Upper lobe of left lung (tissue), 6 donors: ENCODE results near the gene CD2AP. TPM values are rescaled to one million over a fixed set of nuclear protein-coding genes. Genes with fewer than 3 reads are reported as not detected.

ENCODE experiments used
- ATAC-seq, 2 donors: fragments of 200-7000 bp; cut with Tn5 transposase; one replicate each; pipeline ENCODE4 v1.9.1; 2022; ENCODE audit warnings: mild to moderate bottlenecking in 2 of 2, moderate library complexity in 2 of 2; ENCODE audit not compliant: low FRiP score in 2 of 2
- DNase-seq, 2 donors: peaks; one replicate each; pipeline ENCODE4 v3.0.0-alpha.2; 2019 to 2020
- H3K27ac ChIP-seq, 4 donors: fragments of 200-600 bp; sonication (generic); one replicate each; pipeline ENCODE4 v1.5.1; 2016 to 2019
- H3K27me3 ChIP-seq, 4 donors: fragments of 200-600 bp; sonication (generic); one replicate each; pipeline ENCODE4 v1.5.1; 2017 to 2019
- H3K36me3 ChIP-seq, 4 donors: fragments of 200-600 bp; sonication (generic); one replicate each; pipeline ENCODE4 v1.5.1; 2016 to 2019
- H3K4me1 ChIP-seq, 4 donors: fragments of 200-600 bp; sonication (generic); one replicate each; pipeline ENCODE4 v1.5.1; 2018 to 2019
- H3K4me3 ChIP-seq, 4 donors: fragments of 200-600 bp; sonication (generic); one replicate each; pipeline ENCODE4 v1.5.1; 2017 to 2019; ENCODE audit warnings: mild to moderate bottlenecking in 2 of 4, moderate library complexity in 1 of 4
- H3K9me3 ChIP-seq, 4 donors: fragments of 200-600 bp; sonication (generic); one replicate each; pipeline ENCODE4 v1.5.1; 2018 to 2019
- CTCF ChIP-seq, 6 experiments: fragments of 450-650 bp in 4 of 6; fragments of 200-600 bp in 2 of 6; sonication (generic) in 2 of 6; IDR thresholded peaks; one replicate each; pipeline ENCODE4 v1.5.1; 2016 to 2019; ENCODE audit warnings: antibody characterized with exemption in 6 of 6
- EP300 ChIP-seq, 4 donors: sonication (generic); formaldehyde crosslinking; IDR thresholded peaks; one replicate each; pipeline ENCODE4 v1.5.1; 2017; ENCODE audit warnings: antibody characterized with exemption in 4 of 4, control low read depth in 2 of 4
- POLR2A ChIP-seq, 4 donors: fragments of 450-650 bp; IDR thresholded peaks; one replicate each; pipeline ENCODE4 v1.5.1; 2016 to 2017; ENCODE audit warnings: antibody characterized with exemption in 4 of 4, mild to moderate bottlenecking in 2 of 4
- POLR2AphosphoS5 ChIP-seq, 2 donors: sonication (generic); formaldehyde crosslinking; IDR thresholded peaks; one replicate each; pipeline ENCODE4 v1.5.1; 2017; ENCODE audit warnings: antibody characterized with exemption in 2 of 2
- WGBS, 2 donors: methylation state at CpG; one replicate each; pipeline ENCODE4 v1.1.5; 2017 to 2018; 5-methylcytosine and 5-hydroxymethylcytosine counted together
- total RNA-seq, 6 donors: library from RNA; depleted of rRNA in 4 of 6; stranded (reverse); fragments of >200 nt in 4 of 6; gene quantifications; one replicate each; pipeline versions ENCODE4 v1.1.0 to v1.2.1, GENCODE V29; 2016 to 2021
- donor health status: DM: no; HTN: no; CAD: no; lungs with moderate emphysema.
- donor health status: DM: no; HTN: yes; CAD: no; lungs with severe emphysema.

Gene CD2AP
- total RNA-seq, 6 donors from 2014 or later, result 22.0 to 86.5 (median 29.3) TPM

GRCh38 chr6:47492355-47492754 is 14.8 kb downstream of the CD2AP start:
- TF ChIP-seq CTCF (IDR thresholded peaks at IDR 0.05), result no peak
- TF ChIP-seq POLR2A (IDR thresholded peaks at IDR 0.05), result no peak
- no peak for TF ChIP-seq POLR2AphosphoS5 (IDR thresholded peaks at IDR 0.05)
- no peak for TF ChIP-seq EP300 (IDR thresholded peaks at IDR 0.05)
- DNase-seq (no peak), ATAC-seq (no peak)

GRCh38 chr6:47495207-47495606 is 17.6 kb downstream of the CD2AP start:
- Histone ChIP-seq H3K36me3 (no peaks in the 10 kb centered on the region), H3K27me3 (no peaks in the 10 kb centered on the region), H3K9me3 (no peaks in the 10 kb centered on the region), H3K27ac (no peak overlapping the region), H3K4me3 (no peak overlapping the region), H3K4me1 (peaks cover 0 to 12% (median 0%) of the 10 kb centered on the region in 4 donors)
- no peak for ATAC-seq
- no peak for TF ChIP-seq POLR2AphosphoS5 (IDR thresholded peaks at IDR 0.05)
- TF ChIP-seq CTCF (IDR thresholded peaks at IDR 0.05), result no peak
- TF ChIP-seq EP300 (IDR thresholded peaks at IDR 0.05), result no peak
- TF ChIP-seq POLR2A (IDR thresholded peaks at IDR 0.05), result no peak
- DNase-seq, result no peak
- 95 to 97% methylated on average over 8 of the region's 8 CpGs for WGBS, 2 donors

More at GRCh38 chr6:47492355-47492754, 14.8 kb downstream of the CD2AP start:
- peaks cover 0 to 11% (median 0%) of the 10 kb centered on the region in 4 donors for H3K4me1 ChIP-seq
- no peak overlapping the region for H3K27ac ChIP-seq
- WGBS, 2 donors, result 100% methylated on average over 2 of the region's 2 CpGs
- no peaks in the 10 kb centered on the region for H3K36me3 ChIP-seq
- H3K4me3 ChIP-seq, result no peak overlapping the region
- H3K27me3 ChIP-seq, result no peaks in the 10 kb centered on the region
- H3K9me3 ChIP-seq, result no peaks in the 10 kb centered on the region

- DNase-seq, result no peak
- Histone ChIP-seq H3K36me3 (no peaks in the 10 kb centered on the region), H3K9me3 (no peaks in the 10 kb centered on the region), H3K4me3 (no peak overlapping the region), H3K27me3 (no peaks in the 10 kb centered on the region), H3K4me1 (peaks cover 0 to 16% (median 2%) of the 10 kb centered on the region in 4 donors), H3K27ac (no peak overlapping the region)
- no peak for TF ChIP-seq POLR2AphosphoS5 (IDR thresholded peaks at IDR 0.05)
- ATAC-seq, result no peak
- 11 to 28% methylated on average over 2 of the region's 2 CpGs for WGBS, 2 donors
Measured at GRCh38 chr6:47495954-47496545, 18.5 kb downstream of the CD2AP start.

GRCh38 chr6:47496935-47497579 is 19.5 kb downstream of the CD2AP start:
- TF ChIP-seq EP300 (IDR thresholded peaks at IDR 0.05) (no peak), POLR2AphosphoS5 (IDR thresholded peaks at IDR 0.05) (no peak), CTCF (IDR thresholded peaks at IDR 0.05) (no peak), POLR2A (IDR thresholded peaks at IDR 0.05) (no peak)
- Histone ChIP-seq H3K9me3 (no peaks in the 10 kb centered on the region), H3K36me3 (no peaks in the 10 kb centered on the region), H3K4me1 (peaks cover 4 to 24% (median 6%) of the 10 kb centered on the region in 4 donors), H3K4me3 (no peak overlapping the region), H3K27ac (no peak overlapping the region), H3K27me3 (no peaks in the 10 kb centered on the region)
- 77 to 79% methylated on average over 8 of the region's 8 CpGs for WGBS, 2 donors
- DNase-seq, result no peak
- no peak for ATAC-seq

- WGBS, 2 donors, result 70 to 85% methylated on average over 2 of the region's 2 CpGs
- peaks cover 0 to 8% (median 0%) of the 10 kb centered on the region in 4 donors for H3K36me3 ChIP-seq
- no peak overlapping the region for H3K27ac ChIP-seq
- H3K9me3 ChIP-seq, result no peaks in the 10 kb centered on the region
- no peak for DNase-seq
- TF ChIP-seq EP300 (IDR thresholded peaks at IDR 0.05), result no peak
- no peak for TF ChIP-seq POLR2AphosphoS5 (IDR thresholded peaks at IDR 0.05)
- TF ChIP-seq CTCF (IDR thresholded peaks at IDR 0.05), result no peak
- no peak for TF ChIP-seq POLR2A (IDR thresholded peaks at IDR 0.05)
- ATAC-seq, result no peak
- H3K27me3 ChIP-seq, result no peaks in the 10 kb centered on the region
- no peak overlapping the region for H3K4me3 ChIP-seq
- peaks cover 4 to 13% (median 8%) of the 10 kb centered on the region in 4 donors for H3K4me1 ChIP-seq
Measured at GRCh38 chr6:47502920-47503319, 25.3 kb downstream of the CD2AP start.
